GM21381 (cell line): ENCODE results near the gene FBXO3.

Source experiments
- ATAC-seq: cut with Tn5 transposase; IDR thresholded peaks from one replicate; pipeline ENCODE4 v1.9.1; 2021; ENCODE audit warnings: mild to moderate bottlenecking, moderate library complexity; ENCODE audit not compliant: unreplicated experiment

FBXO3 gene

DNA sequence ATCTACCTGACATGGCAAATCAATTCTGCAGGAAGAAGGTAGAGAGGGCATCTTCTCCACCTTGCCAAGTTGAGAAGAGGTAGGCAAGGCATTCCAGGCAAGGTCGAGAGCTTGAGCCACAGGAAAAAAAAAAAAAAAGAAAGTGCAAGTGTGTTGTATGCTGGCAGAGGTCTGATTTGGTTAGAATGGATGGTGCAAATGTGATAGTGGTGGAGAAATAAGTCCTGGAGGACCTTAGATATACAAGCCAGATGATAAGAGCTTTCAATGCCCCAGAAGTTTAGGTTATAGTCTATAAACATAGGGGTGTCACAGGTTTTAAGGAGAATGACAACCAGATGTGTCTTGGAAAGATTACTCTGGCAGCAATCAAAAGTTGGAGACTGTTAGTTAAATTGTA, 1.4 kb downstream of the FBXO3 start:
- no peak for ATAC-seq

- ATAC-seq: no peak
Observed at GRCh38 chr11:33772300-33772699, 2.0 kb downstream of the FBXO3 start.

GRCh38 chr11:33770236-33770635, 4.1 kb downstream of the FBXO3 start:
- no peak for ATAC-seq

DNA sequence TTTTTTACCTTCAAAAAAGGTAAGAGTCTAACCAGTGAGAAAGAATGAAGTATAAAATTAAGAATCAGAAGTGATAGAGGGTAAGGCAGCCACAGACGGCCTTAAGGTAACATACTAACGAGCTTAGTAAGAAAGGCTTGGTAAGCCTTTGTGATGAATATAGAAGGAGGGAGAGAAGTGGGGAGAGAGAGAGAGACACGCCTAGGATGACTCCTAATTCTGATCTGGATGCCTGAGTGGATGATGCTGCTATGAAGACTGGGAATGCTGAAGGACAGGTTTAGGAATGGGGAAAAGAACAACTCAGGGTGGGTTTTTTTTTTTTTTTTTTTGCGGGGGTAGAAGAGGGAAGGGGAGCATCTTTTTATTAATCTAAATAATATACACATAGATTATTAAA, 4.8 kb downstream of the FBXO3 start:
- no peak for ATAC-seq

GRCh38 chr11:33767624-33768023, 6.7 kb downstream of the FBXO3 start:
- no peak for ATAC-seq

DNA sequence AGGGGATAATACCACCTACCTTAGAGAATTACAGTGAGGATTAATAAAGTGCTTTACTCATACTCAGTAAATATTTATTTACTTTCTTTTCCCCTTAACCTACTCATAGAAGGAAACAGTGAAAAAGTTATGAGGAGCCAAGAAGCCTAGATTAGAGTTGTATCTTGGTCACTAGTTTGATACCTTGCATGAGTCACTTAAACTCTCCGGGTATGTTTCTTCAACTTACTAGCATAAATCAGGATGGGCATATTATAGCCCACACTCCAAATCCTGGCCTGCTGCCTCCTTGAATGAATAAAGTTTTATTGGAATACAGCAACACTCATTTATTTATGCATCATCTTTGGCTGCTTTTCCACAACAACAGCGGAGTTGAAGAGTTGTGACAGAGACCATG, 8.2 kb downstream of the FBXO3 start:
- no peak for ATAC-seq

- peak; percentile 61 for ATAC-seq
Observed at GRCh38 chr11:33761471-33761870, 12.8 kb downstream of the FBXO3 start.

GRCh38 chr11:33753304-33753967, 20.9 kb downstream of the FBXO3 start:
- ATAC-seq: peak; percentile 99

DNA sequence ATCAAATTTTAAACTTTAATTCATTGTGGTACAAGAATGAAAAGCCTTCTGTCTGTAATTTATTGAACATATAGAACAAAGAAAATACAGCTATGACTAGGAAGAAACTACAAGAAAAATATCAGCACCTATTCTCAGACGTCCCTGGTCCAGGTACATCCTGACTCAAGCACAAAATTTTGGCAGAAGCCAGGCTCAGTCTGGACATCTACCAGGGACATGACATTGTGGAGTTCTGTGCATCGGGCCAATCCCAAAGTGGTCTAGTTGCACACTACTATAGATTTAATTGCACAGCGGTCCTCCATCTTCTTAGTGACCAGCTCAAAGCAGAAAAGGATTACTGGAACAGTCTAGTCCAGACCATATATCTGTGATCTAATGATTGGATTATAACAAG, 22.4 kb downstream of the FBXO3 start:
- ATAC-seq: no peak

- ATAC-seq: no peak
Observed at GRCh38 chr11:33747979-33748378, 26.3 kb downstream of the FBXO3 start.

DNA sequence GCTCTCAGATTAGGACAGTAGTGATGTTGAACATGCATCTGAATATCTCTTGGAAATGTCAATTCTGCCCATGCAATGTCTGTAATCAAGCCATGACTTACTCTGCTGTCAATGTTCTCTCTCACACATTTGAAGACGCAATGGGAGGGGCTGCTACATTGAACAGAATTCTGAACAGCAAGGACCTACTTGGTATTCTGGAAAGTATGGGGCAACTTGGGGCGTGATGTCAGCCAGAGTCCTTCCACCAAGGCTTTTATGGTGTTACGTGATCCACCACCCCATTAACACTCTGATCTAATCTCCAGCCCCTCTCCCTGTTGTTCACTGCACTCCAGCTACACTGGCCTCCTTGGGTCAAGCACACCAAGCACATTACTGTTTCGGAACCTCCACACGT, 31.0 kb downstream of the FBXO3 start:
- no peak for ATAC-seq

DNA sequence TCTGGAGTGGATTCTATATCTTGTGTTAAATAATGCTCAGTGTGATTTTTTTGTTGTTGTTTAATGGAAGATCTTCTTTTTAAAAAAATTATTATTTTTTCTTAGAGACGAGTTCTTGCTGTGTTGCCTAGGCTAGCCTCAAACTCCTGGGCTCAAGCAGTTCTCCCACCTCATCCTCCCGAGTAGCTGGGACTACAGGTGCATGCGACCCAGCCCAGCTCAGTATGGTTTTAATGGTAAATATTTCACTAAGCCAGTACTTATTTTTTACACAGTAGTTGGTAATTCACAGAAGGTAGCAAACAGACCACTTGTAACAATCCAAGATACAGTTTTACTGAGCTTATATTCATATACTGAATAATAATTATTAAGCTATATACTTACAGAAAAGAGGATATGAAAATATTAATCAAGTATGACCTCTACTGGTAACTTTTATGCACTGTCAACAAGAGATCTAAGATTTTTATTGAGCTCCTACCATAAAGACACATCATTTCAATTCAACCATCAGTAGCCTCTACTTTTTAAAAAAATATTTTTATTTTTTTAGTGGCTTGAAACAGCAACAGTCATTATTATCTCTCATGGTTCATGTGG, 32.0 kb downstream of the FBXO3 start:
- ATAC-seq: peak; percentile 51

GRCh38 chr11:33741806-33742205, 32.5 kb downstream of the FBXO3 start:
- ATAC-seq: no peak

- ATAC-seq: no peak
Observed at GRCh38 chr11:33737362-33737821, 36.9 kb downstream of the FBXO3 start.

DNA sequence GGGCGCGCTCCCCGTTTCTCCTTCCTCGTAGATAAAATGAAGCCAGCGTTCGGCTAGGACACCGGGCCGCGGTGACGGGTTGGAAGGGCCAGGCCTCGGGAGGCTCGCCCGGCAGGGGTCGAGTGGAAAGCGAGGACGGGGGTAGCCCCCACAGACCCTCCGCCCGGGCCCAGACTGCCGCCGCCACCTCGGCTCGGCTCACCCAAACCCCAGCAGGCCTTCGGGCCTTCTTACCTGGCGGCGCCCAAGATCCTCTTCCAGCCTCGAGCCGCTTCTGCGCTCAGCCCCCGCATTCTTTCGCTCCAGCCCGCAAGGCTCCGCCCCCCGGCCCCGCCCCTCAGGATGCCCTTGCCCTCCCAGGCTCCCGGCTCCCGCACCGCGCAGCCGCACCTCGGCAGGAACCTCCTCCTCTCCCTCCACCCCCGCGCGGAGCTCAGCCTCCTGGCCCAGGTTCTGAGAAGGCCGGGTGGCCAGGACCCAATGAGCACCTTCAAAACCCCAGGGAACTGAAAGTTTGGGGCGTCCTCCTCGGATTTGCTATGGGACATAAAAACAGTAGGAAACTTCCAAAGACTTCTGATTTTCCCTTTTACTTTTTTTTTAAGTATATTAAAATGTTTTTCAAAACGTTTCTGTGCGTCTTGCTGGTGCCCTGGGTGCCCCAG, 38.0 kb downstream of the FBXO3 start, which contains the start of gene CD59:
TSS of gene CD59 (minus strand) at position 276 of the 665 bp plus-strand sequence. CDS start 13,978 bp downstream, outside the sequence.
- ATAC-seq: peak; percentile 56

- peak; percentile 69 for ATAC-seq
Observed at GRCh38 chr11:33735271-33736147, 38.8 kb downstream of the FBXO3 start.

DNA sequence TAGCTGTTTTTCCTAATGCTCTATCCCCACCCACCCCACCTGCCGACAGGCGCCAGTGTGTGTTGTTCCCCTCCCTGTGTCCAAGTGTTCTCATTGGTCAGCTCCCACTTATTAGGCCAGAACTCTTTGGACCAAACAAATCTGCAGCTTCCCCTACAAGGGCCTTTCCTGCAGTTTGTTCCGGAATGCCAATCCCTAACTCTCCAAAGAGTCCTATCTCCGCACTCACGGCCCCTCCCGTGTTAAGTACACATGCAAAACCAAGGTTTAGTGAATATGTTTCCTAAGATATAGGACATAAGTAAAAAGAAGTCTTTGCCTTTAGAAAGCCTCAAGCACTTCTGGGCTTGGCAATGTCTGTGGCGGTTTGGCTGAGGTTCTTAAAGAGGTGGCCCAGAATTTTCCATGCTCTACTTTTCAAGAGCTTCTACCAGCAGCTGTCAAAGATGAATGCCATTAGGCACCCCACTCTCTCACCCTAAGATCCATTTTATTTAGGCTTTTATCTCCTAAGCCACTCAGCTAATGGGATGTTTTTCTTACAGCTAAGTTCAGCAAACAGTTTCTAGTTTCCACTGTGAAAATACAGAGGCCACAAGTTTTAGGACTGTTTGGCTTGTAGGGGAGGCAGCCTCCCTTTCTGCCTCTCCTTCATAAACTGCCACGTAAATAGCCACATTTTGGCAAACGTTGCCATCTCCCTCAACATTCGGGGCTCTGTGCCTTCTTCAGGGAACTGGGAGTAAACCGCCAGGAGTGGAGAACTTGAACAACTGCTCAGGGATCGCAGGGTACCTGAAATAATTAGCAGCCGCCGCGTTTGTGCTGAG, 39.7 kb downstream of the FBXO3 start:
- ATAC-seq: no peak

- no peak for ATAC-seq
Observed at GRCh38 chr11:33733980-33734379, 40.3 kb downstream of the FBXO3 start.

GRCh38 chr11:33731723-33732531, 42.4 kb downstream of the FBXO3 start:
- ATAC-seq: no peak
